NCI-H446 (cell line): ENCODE data around the gene CDHR5.

Experiments used
- DNase-seq, 2 experiments: peaks; one replicate each; lab custom pipeline; 2025; lab: John Stamatoyannopoulos, UW

CDHR5 gene

DNA sequence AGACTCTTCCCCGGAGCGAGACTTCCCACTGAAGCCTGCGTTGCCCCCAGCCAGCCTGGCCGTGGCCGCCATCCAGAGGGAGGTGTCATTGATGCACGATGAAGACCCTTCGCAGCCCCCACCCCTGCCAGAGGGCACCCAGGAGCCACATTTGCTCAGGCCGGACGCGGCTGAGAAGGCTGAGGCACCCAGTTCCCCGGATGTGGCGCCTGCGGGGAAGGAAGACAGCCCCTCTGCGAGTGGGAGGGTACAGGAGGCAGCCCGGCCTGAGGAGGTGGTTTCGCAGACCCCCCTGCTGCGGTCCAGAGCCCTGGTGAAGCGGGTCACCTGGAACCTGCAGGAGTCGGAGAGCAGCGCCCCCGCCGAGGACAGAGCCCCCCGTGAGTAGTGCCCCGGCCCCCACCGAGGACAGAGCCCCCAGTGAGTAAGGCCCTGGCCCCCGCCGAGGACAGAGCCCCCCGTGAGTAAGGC, 15.4 kb downstream of the CDHR5 start:
- DNase-seq = no peak

DNA sequence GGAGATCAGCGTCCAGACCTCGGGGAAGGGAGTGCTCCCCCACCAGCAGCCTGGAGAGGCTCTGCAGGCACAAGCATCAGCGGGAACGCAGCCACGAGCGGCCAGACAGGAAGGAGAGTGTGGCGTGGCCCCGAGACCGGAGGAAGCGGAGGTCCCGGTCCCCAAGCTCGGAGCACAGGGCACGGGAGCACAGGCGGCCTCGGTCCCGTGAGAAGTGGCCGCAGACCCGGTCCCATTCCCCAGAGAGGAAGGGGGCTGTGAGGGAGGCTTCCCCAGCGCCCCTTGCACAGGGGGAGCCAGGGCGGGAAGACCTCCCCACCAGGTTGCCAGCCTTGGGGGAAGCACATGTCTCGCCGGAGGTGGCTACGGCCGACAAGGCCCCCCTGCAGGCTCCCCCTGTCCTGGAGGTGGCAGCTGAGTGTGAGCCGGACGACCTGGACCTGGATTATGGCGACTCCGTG, 15.9 kb downstream of the CDHR5 start:
- no peak for DNase-seq

DNA sequence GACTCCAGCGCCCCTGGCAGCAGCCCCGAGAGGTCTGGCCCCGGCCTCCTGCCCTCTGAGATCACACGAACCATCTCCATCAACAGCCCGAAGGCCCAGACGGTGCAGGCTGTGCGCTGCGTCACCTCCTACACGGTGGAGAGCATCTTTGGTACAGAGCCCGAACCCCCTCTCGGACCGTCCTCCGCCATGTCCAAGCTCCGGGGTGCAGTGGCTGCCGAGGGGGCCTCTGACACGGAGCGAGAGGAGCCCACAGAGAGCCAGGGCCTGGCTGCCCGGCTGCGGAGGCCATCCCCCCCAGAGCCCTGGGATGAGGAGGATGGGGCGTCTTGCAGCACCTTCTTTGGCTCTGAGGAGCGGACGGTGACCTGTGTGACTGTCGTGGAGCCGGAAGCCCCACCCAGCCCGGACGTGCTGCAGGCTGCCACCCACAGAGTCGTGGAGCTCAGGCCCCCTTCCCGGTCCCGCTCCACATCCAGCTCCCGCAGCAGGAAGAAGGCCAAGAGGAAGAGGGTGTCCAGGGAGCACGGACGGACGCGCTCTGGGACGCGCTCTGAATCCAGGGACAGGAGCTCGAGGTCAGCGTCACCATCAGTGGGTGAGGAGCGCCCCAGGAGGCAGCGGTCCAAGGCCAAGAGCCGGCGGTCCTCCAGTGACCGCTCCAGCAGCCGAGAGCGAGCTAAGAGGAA, 16.6 kb downstream of the CDHR5 start:
- no peak for DNase-seq

DNA sequence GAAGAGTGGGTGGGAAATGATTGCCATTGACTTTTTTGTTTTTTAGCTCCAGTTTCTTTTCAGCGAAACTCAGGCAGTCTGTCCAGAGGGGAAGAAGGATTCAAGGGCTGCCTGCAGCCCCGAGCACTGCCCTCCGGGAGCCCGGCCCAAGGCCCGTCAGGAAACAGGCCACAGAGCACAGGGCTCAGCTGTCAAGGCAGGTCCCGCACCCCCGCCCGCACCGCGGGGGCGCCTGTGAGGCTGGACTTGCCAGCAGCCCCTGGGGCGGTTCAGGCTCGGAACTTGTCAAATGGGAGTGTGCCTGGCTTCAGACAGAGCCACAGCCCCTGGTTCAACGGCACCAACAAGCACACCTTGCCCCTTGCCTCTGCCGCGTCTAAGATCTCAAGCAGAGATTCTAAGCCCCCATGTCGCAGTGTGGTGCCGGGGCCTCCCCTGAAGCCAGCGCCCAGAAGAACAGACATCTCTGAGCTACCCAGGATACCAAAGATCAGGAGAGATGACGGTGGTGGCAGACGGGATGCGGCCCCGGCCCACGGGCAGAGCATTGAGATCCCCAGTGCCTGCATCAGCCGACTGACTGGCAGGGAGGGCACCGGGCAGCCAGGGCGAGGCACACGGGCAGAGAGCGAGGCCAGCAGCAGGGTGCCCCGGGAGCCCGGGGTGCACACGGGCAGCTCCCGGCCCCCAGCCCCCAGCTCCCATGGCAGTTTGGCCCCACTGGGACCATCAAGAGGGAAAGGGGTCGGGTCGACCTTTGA, 17.6 kb downstream of the CDHR5 start:
- DNase-seq = no peak

DNA sequence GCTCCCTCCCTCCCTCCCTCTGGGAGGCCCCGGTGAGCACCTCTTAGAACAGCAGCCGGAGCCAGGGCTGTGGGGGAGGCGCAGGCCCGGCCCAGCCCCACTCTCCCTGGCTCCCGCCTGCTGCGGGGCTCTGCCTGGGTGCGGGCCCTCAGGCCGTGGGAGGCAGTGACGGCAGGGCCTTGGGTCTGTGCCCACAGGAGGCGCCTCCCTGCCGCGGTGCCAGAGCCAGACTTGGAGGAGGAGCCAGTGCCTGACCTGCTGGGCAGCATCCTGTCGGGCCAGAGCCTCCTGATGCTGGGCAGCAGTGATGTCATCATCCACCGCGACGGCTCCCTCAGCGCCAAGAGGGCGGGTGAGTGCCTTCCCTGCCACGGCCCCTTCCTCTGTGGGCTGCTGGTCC, 18.5 kb downstream of the CDHR5 start:
- no peak for DNase-seq

DNA sequence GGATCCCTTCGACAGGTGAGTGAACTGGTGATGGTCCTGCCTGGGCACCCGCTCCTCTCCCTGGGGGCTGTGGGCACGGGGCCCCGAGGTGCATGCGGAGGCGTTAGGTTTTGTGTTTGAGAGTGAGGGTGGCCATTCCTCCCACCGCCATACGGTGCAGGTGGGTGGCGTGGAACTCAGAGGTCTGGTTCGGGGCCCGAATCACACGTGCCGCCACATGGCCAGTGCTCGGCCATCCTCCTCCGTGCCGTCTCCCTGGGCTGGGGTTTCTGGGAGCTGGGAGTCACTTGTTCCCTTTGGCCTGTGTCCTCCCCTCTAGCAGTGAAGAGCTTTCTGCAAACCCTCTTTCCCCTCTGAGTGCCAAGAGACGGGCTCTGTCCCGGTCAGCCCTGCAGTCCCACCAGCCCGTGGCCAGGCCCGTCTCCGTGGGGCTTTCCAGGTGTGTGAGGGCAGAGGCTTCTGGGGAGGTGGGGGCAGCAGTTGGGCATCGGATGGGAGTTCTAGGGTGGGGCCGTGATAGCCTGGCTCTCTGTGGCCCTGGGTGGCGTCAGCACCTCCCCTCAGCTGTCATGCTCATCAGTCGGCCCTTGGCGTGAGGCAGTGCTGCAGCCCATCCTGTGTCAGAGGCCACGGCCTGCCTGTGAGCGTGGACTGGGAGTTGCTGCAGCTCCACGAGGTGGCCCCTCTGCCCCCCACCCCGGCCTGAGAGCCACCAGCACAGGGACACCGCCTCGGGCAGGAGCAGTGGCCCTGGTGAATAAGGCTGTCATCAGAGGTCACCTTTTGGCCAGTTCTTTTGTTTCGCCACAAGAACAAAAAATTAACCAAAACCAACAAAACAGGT, 19.2 kb downstream of the CDHR5 start:
- no peak for DNase-seq

DNA sequence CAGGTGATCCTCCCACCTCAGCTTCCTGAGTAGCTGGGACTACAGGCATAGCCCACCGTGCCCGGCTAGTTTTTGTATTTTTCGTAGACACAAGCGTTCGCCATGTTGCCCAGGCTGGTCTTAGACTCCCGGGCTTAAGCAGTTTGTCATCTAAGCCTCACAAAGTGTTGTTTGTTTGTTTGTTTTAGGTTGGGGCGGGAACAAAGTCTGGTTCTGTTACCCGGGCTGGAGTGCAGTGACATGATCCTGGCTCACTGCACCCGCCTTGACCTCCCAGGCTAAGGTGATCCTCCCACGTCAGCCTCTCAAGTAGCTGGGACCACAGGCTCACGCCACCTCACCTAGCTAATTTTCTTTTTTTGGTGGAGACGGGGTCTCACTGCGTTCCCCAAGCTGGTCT, 21.6 kb downstream of the CDHR5 start:
- no peak for DNase-seq

DNA sequence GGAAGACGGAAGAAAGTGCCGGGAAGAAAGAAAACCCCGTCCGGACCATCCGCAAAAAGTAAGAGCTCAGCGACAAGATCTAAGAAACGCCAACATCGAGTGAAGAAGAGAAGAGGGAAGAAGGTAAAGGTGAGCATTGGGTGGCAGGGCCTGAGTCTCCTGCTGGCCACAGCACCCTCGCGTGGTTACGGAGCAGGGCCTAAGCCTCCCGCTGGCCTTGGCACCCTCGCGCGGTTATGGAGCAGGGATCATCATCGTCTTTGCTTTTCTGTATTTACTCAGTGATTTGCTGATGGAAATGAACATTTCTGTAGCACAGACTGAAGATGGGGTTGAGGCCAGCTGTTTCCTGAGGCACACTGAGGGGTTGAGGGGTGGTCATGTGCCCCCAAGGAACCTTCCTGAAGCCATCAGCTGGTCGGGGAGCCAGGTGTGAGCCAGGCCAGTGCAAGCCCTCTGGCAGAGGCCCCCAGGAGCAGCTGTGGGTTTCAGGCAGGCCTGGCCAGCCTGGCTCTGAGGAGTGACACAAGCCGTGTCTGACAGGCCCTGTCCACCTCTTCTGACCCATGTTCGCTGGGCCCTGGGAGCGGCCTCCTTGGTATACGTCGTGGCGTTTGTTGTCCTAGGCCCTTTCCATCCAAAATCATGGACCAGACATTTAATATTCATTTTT, 23.0 kb downstream of the CDHR5 start:
- no peak for DNase-seq

DNA sequence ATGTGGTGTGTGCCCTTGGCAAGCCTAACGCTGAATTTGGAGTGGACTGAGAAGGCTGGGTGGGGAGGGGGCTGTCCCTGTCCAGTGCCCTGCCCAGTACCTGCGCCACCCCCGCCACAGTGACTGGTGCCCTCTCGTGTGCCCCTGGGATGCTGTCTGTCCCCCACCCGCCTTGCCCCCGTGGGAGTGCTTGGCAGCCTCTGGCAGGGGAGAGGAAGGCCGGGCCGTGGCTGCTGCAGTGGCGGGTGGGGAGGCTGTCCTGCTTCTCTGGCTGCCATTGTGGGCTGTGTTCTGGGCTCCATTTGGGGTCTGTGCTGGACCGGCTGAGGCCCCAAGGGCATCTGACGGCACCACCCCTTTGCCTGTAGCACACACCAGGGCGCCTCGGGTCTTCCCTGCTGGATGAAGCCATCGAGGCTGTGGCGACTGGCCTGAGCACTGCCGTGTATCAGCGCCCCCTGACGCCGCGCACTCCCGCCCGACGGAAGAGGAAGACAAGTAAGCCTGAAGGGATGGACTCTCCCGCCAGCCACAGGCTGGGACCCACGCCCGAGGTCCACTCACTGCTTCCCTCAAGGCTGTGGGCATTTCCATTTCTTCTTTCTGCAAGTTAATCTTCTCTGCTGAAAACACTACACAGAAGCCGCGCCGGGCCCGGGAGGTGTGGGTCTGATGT, 26.6 kb downstream of the CDHR5 start:
- DNase-seq = no peak

DNA sequence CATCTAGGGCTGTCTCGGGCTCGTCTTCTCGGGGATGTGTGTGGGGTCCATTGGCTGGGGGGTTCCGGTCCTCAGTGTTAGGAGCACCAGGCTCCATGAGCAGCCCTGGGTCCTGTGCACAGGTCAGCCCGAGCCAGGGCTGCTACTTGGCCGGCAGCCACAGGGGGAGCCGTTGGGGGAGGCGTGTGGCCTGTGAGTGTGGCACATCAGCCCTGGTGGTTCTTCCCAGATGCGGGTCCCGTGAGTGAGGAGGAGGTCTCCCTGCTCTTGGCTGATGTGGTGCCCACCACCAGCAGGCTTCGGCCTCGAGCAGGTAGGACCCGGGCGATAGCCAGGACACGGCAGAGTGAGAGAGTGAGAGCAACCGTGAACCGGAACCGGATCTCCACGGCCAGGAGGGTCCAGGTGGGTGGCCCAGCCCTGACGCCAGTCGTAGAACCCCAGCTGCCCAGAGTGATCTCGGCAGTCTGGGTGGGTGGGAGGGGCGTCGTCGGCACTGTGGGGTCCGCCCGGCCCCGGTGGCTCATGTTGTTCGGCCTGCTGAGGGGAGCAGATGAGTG, 27.5 kb downstream of the CDHR5 start:
- no peak for DNase-seq

DNA sequence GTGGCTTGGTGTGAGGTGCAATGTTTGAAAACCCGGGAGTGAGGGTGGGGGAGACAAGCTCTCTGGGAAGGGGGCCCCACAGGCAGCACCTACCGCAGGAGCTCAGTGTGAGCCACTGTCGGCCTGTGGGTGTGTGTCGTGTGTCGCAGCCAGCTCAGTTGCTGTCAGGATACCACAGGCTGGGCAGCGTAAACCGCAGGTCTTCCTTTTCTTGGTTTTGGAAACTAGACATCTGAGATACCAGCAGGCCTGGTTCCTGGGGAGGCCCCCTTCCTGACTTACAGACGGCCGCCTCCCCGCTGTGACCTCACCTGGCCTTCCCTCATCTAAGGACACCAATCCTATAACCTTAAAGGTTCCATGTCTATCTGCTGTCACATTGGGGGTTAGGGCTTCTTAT, 28.4 kb downstream of the CDHR5 start:
- DNase-seq = no peak

DNA sequence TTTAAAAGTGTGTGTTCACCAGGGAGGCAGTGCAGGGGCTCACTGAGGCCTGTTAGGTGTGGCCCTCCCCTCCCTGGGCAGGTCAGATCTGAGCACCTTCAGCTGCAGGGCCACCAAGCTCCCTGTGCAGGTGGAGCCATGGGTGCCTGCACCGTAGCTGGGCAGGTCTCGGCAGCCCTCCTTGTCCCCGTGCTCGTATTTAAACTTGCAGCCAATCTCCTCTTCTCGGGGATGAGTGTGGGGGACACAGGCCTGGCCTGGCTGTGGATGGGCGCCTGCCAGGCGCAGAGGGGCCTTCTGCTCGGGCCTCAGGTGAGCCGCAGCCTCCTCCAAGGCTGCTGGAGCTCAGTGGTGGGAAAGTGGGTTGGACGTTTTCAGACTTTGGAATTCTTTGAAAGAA, 29.4 kb downstream of the CDHR5 start:
- no peak for DNase-seq

DNA sequence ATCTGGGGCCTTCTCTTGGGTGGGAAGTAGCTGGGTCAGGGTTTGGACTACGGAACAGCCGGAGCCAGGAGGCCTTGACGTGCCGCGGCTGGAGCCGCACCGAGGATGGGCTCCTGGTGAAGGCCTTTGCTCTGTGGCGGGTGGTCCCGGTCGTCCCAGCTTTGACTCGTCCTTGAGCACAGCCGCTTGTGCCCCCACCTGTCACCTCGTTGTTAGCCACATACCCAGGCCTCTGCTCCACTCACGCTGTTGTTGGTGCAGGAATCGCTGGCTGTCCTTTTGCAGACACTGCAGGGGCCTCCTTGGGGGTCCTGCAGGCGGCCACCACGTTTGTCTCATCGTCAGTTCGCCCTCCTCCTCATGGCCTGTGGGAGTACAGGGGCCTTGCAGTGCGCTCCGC, 31.4 kb downstream of the CDHR5 start:
- DNase-seq = no peak

DNA sequence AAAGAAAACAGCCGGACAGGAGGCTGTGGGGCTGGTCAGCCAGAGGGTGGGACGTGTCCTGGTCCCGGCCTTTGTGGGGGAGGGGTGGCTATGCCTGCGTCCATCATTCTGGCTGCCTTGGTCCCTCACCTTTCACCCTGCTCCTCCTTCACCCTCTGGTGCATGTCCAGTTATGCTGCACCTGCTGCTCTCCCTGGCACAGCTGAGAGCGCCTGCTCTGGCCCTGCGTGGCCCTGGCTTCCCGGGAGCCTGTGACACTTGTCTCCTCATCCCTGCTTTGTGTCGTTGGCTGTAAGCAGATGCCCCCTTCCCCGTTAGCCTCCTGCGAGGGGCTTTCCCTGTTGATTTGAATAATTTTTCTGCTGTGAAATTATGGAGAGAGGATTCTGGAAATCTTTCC, 31.8 kb downstream of the CDHR5 start:
- no peak for DNase-seq

DNA sequence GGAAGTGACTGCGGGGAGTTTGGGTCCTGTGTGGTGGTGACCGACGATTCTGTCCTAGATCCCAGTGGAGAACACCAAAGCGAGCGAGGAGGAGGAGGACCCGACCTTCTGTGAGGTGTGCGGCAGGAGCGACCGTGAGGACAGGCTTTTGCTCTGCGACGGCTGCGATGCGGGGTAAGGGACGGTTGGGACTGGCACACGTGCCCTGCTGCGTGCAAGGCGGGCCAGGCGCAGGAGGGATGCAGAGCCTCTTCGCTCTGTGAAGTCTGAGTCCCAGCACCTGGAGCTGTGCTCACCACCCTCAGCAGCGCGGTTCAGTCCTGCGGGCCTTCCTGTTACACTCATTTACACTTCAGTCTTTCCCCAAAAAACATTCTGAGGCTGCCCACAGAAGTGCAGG, 32.3 kb downstream of the CDHR5 start:
- no peak for DNase-seq

DNA sequence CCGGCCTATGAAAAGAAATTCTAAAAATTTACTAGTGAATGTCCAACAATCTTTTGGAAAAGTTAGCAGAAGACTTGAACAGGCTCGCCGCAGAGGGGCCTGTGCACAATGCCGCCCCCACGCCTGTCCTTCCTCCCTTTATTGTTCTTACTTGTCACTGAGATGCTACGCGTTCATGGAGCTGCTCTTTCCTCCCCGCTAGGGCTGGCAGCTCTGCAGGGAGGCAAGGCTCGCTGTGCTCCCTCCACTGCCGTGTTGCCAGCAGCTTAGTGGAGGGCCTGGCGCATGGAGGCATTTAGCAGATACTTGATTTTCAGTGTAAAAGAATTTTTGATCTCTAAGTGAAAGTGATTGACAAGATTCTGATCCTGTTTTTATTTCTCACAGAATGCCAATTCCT, 33.8 kb downstream of the CDHR5 start:
- DNase-seq = no peak

DNA sequence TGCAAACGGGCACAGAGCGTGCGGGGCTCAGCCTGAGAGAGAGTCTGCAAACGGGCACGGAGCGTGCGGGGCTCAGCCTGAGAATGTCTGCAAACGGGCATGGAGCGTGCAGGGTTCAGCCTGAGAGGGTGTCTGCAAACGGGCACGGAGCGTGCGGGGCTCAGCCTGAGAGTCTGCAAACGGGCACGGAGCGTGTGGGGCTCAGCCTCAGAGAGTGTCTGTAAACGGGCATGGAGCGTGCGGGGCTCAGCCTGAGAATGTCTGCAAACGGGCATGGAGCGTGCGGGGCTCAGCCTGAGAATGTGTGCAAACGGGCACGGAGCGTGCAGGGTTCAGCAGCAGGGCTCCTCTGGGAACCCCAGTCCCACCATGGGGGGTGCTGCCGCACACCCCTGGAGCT, 35.0 kb downstream of the CDHR5 start:
- no peak for DNase-seq

DNA sequence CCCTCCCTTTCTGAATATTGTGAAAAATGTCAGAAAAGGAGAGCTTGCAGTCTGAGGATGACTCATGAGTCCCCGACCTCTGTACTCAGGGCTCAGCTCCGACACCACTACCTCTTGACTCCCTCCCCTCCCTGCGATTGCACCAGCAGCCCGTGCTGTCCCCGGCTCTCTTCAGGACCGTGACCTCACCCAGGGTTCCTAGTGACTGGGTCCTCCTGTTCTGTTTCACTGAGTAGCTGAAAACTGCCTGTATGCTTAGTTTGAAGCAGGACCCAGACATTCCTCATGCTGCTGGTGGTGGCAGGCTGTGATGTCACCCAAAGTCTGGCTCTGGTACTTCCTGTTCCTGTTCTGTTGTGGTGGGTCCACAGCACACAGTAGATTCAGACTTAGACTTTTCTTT, 36.8 kb downstream of the CDHR5 start:
- DNase-seq = no peak

DNA sequence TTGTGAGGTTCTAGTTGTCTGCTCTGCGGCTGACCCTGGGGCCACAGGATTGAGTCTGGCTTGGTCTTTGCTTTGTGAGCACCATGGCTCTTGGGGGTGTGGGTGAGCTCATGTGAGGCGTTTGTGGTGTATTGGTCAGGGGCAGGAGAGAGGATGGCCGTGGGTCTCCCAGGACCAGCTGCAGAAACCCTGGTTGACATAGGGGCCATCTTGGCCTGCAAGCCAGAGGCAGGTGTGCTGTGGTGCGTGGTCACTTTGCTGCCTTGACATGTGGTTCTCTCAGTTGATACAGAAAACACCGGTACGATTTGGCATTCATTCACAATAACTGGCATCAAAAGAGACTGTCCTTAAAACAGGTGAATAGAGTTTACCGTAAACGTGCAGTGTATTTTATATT, 37.2 kb downstream of the CDHR5 start:
- no peak for DNase-seq

DNA sequence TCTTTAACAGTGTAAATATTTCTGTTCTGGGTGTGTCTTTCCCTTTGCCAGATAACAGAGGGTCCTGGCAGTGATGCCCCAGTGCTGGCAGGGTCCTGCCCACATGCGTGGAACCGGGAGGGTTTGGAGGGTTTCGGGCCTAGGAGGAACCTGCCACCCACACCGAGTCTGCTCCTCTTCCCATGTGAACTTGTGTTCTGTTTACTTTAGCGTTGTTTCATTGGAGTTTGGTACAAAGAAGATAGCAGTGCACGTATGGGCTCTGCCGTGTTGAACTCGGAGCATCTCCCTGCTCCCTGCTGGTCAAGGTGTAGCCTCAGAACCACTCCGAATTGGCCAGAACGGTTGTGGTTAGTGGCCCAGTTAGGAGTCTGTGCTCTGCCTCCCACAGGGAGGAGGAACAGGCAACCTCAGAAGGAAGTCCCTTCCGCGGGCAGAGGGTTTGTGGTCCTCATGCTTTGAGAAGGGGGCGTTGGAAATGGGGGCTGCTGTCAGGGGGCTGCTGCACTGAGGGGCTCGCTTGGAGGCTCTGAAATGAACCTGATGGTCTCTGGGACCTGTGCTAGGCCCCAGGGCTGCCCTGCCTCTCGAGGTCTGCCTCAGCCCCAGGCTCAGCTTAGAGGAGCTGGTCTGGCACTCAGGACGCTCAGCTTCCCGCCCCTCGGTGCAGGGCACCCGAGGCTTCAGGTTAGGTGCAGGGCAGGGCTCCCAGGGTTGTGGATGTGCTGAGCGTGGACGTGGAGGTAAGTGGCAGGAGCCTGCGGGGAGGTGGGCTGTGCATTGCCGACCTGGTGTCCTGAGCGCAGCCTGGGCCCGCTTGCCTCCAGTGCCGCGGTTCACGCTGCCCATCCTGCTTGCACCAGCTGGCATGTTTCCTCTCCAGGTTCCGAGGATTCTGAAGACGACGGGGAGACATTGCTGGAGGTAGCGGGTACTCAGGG, 38.1 kb downstream of the CDHR5 start:
- no peak for DNase-seq
